ENCODE measurements around the gene ACOT11. TPM values are rescaled to one million over a fixed set of nuclear protein-coding genes. Genes with fewer than 3 reads are reported as not detected.

Gene ACOT11
- total and polyA plus RNA-seq, 10 of the 15 experiments (the other 5 are each of a cell fraction or from before 2014, with no cell fraction given): 0.04 to 0.85 (median 0.39) TPM; not detected in 1

DNA sequence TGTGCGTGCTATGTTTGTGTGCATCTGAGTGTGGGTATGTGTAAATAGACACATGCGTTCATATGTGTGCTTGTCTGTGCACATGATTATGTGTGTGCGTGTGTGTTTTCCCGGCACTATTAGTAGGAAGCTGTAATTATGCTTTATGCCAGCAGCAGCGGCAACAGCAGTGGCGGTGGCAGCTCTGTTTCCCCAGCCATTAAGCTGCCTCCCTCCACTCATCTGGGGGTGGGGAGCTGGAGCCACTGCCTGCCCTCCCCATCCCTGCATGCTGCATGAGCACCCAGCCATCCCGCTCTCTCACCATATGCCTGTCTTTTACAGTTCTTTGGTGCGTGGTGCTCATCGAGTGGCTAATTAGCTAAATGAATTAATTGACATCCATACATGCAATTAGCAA lies 30.5 kb upstream of the ACOT11 start (continued):
- no peak for TF ChIP-seq CEBPB (IDR thresholded peaks at IDR 0.05; ENCODE audit: borderline replicate concordance in 1 of 2, low read depth in 2 of 2, low read length in 2 of 2)
- no peak for TF ChIP-seq RAD51 (IDR thresholded peaks at IDR 0.05)
- no peak for TF ChIP-seq POLR2AphosphoS2 (IDR thresholded peaks at IDR 0.05; ENCODE audit: low read depth, low read length)
- TF ChIP-seq FOXK2 (IDR thresholded peaks at IDR 0.05): no peak

DNA sequence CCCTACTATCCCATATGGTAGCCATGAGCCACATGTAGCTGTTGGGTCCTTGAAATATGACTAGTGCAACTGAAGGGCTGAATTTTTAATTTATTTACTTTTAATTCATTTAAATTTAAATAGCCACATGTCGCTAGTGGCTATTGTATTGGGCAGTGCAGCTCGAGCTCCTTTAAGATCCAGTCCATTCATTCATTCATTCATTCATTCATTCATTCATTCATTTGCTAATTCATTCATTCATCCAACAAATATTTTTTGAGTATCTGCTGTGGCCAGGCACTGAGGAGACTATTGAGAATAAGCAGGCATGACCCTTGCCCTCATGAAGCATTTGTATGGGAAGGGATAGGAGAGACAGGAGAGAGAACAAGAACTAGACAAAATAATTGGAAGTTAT lies 29.5 kb upstream of the ACOT11 start:
- CTCF ChIA-PET: interaction anchor here (1.2 kb wide), 1 partner anchor 450 kb away, joined by 3 read pairs; no protein-coding TSS in a partner anchor
- no peaks in the 10 kb centered on the region for H3K9me3 ChIP-seq (replicated peaks; ENCODE audit: control insufficient read depth, insufficient read depth, low read length)
- no peak overlapping the region for H3K4me3 ChIP-seq
- H3K27me3 ChIP-seq (replicated peaks in 1 of 2; ENCODE audit: control insufficient read depth in 2 of 2, insufficient read depth in 2 of 2, low read length in 1 of 2): no peaks in the 10 kb centered on the region
- no peak overlapping the region for H2AFZ ChIP-seq (ENCODE audit: control insufficient read depth, low read depth, low read length)
- DNase-seq (ENCODE audit: low read depth, low spot score) (no peak), ATAC-seq (no peak), FAIRE-seq (no peak)
- intact Hi-C loops (cut with micrococcal nuclease; ENCODE audit: unreplicated experiment) (no loop called here), in situ Hi-C loops (cut with MboI) (no loop called here)
- no peaks in the 10 kb centered on the region for H3K4me1 ChIP-seq (ENCODE audit: control insufficient read depth, insufficient read depth, low read length)
- no peak overlapping the region for H3K27ac ChIP-seq (ENCODE audit: control insufficient read depth, insufficient read depth)
- RAD21 ChIA-PET (ENCODE audit: unreplicated experiment): interaction anchor here (0.7 kb wide), 1 partner anchor 944 kb away, joined by 3 read pairs; no protein-coding TSS in a partner anchor
- POLR2A ChIA-PET: interaction anchor here (0.5 kb wide), 1 partner anchor 74 kb away, joined by 3 read pairs; no protein-coding TSS in a partner anchor
- H3K79me2 ChIP-seq (ENCODE audit: control insufficient read depth, insufficient read depth, low read length): no peaks in the 10 kb centered on the region
- 46% methylated on average over 2 of the region's 2 CpGs for WGBS (ENCODE audit: insufficient coverage, insufficient replicate concordance, low lambda C conversion rate, missing lambda C conversion rate)
- TF ChIP-seq, protein P1, sequence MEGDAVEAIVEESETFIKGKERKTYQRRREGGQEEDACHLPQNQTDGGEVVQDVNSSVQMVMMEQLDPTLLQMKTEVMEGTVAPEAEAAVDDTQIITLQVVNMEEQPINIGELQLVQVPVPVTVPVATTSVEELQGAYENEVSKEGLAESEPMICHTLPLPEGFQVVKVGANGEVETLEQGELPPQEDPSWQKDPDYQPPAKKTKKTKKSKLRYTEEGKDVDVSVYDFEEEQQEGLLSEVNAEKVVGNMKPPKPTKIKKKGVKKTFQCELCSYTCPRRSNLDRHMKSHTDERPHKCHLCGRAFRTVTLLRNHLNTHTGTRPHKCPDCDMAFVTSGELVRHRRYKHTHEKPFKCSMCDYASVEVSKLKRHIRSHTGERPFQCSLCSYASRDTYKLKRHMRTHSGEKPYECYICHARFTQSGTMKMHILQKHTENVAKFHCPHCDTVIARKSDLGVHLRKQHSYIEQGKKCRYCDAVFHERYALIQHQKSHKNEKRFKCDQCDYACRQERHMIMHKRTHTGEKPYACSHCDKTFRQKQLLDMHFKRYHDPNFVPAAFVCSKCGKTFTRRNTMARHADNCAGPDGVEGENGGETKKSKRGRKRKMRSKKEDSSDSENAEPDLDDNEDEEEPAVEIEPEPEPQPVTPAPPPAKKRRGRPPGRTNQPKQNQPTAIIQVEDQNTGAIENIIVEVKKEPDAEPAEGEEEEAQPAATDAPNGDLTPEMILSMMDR (IDR thresholded peaks at IDR 0.05 in 2 of 3, conservative IDR thresholded peaks at IDR 0.05 in 1 of 3; ENCODE audit: control insufficient read depth in 2 of 3, extremely low read depth in 1 of 3, insufficient read depth in 1 of 3, low read depth in 3 of 3, low read length in 3 of 3): no peak
- TF ChIP-seq ZNF24 (IDR thresholded peaks at IDR 0.05): peak; percentile 88
- BruUV-seq (replicated peaks): no TSS peak
- H3K36me3 ChIP-seq (ENCODE audit: control insufficient read depth in 2 of 2, insufficient read depth in 2 of 2, low read length in 1 of 2): no peaks in the 10 kb centered on the region
- no peak overlapping the region for H3K9ac ChIP-seq (ENCODE audit: control insufficient read depth, insufficient read depth, low read length)
- no peak overlapping the region for H3K4me2 ChIP-seq (ENCODE audit: control insufficient read depth, insufficient read depth)
- H4K20me1 ChIP-seq (ENCODE audit: control insufficient read depth, insufficient read depth): no peaks in the 10 kb centered on the region
- SMC1A ChIA-PET (ENCODE audit: uncharacterized antibody, unreplicated experiment): interaction anchor here (0.7 kb wide), 1 partner anchor 291 kb away, joined by 3 read pairs; no protein-coding TSS in a partner anchor
